A549 treated with CORT108297 at 1 μM for 4 hours (cell line): Measurements from ENCODE around the gene VPS33A. TPM values are rescaled to one million over a fixed set of nuclear protein-coding genes. Genes with fewer than 3 reads are reported as not detected.

Experiments
- total RNA-seq: library from RNA; stranded (reverse); fragments of 200-300 nt; extraction: Qiagen RNA extraction; gene quantifications from 5 replicates; pipeline ENCODE4 v1.2.3, GENCODE V29; 2022

Gene VPS33A
- total RNA-seq, result 18.3 to 20.6 TPM (median 19.6 TPM) in 5 replicates

DNA sequence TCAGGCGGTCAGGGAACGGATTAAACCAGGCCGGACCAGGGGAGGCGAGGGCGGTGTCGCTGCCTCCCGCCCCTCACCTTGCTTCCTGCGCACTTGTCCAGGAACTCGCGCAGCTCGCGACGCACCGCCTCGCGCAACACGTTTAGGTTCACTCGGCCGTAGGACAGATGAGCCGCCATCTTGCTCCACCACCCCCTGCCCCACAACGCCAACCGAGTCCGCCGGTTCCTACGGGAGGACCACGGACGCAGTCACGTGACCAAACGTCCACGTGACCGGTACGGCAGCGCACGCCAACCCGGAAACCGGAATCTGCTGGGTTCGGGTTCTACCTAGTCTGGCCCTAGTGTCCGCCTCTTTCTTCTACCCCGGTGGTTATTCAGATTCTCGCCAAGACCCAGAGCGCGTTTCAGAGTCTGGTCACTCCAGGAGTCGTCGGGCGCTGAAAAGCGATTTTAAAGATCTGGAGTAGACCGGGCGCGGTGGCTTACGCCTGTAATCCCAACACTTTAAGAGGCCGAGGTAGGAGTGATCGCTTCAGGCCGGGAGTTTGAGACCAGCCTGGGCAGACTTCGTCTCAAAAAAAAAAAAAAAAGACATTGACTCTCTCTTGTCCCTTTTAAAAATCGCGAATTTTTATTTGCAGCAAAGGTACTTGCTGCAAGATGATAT, at the start of gene VPS33A:
Gene VPS33A, minus strand, starts transcription at position 265 of the 672 bp plus-strand sequence. Its CDS starts 86 bp downstream, at position 179.

GRCh38 chr12:122225683-122226365, 40.5 kb downstream of the VPS33A start, which contains the start of gene DIABLO:
DIABLO (minus strand) TSS chr12:122226052; CDS start chr12:122226014, 38 bp downstream.

GRCh38 chr12:122203301-122204166, 62.8 kb downstream of the VPS33A start, which contains the start of gene B3GNT4:
B3GNT4 (plus strand) TSS chr12:122203709; CDS start chr12:122204619, 910 bp downstream.

DNA sequence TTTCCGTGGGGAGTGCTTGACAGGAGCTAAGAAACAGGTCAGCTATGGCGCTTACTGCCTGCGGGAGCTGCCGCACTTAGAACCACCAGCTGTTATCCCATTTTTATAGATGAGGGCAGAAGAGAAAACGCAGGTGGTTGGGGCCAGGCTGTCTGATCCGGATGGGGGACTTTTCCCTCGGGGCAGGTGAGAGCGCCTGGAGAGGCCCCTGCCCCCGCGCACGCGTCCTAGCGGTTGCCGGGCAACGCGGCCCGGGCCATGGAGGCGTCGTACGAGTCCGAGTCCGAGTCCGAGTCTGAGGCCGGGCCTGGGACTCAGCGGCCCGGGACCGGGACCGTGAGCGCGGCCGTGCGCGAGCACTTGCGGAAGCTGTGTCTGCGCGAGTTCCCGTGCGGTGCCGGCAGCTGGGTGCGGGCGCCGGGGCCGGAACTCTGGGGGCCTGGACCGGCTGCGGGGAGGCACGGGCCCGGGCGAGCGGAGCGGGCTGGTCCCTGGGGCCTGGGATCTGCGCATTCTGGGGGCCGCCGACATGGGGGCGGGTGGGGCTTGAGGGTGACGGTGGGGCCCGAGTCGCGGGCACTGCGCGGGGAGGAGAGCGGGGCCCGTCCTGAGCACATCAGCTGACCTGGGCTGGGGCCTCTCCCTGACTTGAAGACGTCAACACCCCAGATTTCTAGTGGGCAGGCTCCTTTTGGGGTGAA, 83.3 kb downstream of the VPS33A start, which contains the start of gene LRRC43:
Gene LRRC43, plus strand, starts transcription at position 237 of the 701 bp plus-strand sequence. Its CDS starts 22 bp downstream, at position 259.

Other genes starting within 250 kb of the VPS33A start
- 9.8 to 12.8 TPM (median 11.5 TPM) in 5 replicates for gene BCL7A, start 244.6 kb downstream of the VPS33A start, total RNA-seq
- gene MLXIP, start 187.7 kb downstream of the VPS33A start, total RNA-seq, result 23.0 to 38.1 TPM (median 35.2 TPM) in 5 replicates
- not detected in 5 replicates for gene IL31, start 92.3 kb downstream of the VPS33A start, total RNA-seq
- 0.07 to 0.37 TPM (median 0.21 TPM) in 5 replicates for gene LRRC43, start 83.4 kb downstream of the VPS33A start, total RNA-seq
- gene B3GNT4, start 62.8 kb downstream of the VPS33A start, total RNA-seq, result 0.54 to 1.2 TPM (median 0.91 TPM) in 5 replicates
- gene DIABLO, start 40.4 kb downstream of the VPS33A start, total RNA-seq, result 70.1 to 78.8 TPM (median 73.8 TPM) in 5 replicates
- gene CLIP1, start 156.2 kb upstream of the VPS33A start, total RNA-seq, result 35.8 to 59.4 TPM (median 42.5 TPM) in 5 replicates
- 23.9 to 26.1 TPM (median 25.4 TPM) in 5 replicates for gene ZCCHC8, start 234.4 kb upstream of the VPS33A start, total RNA-seq